Naive B cell (primary cell): ENCODE results near the gene IFT88. TPM values are rescaled to one million over a fixed set of nuclear protein-coding genes. Genes with fewer than 3 reads are reported as not detected.

ENCODE experiments used
- ATAC-seq, 2 donors: fragments of 150-1000 bp; cut with Tn5 transposase; 2 replicates each; pipeline ENCODE4 v1.10.0; 2021; ENCODE audit warnings: low read depth in 2 of 2, mild to moderate bottlenecking in 2 of 2, moderate library complexity in 2 of 2
- DNase-seq: peaks from one replicate; pipeline ENCODE4 v3.0.0; 2022
- H3K27ac Mint-ChIP-seq, 6 donors: one replicate each; pipeline ENCODE4 v1.8.0; 2020 to 2022; ENCODE audit warnings: mild to moderate bottlenecking in 6 of 6, mixed read lengths in 6 of 6, moderate library complexity in 5 of 6, inconsistent platforms in 2 of 6
- H3K27me3 Mint-ChIP-seq, 3 donors: one replicate each; pipeline ENCODE4 v1.8.0; 2021 to 2022; ENCODE audit warnings: mixed read lengths in 3 of 3, mild to moderate bottlenecking in 1 of 3
- H3K36me3 Mint-ChIP-seq, 2 donors: one replicate each; pipeline ENCODE4 v1.8.0; 2020 to 2022; ENCODE audit warnings: mixed read lengths in 2 of 2, inconsistent platforms in 1 of 2, mild to moderate bottlenecking in 1 of 2
- H3K4me1 Mint-ChIP-seq, 3 donors: one replicate each; pipeline ENCODE4 v1.8.0; 2020 to 2022; ENCODE audit warnings: mixed read lengths in 3 of 3, inconsistent platforms in 1 of 3, mild to moderate bottlenecking in 1 of 3, moderate library complexity in 1 of 3
- H3K4me3 Mint-ChIP-seq, 8 donors: one replicate each; pipeline ENCODE4 v1.8.0; 2020 to 2022; ENCODE audit warnings: mild to moderate bottlenecking in 8 of 8, mixed read lengths in 8 of 8, moderate library complexity in 8 of 8, inconsistent platforms in 2 of 8
- H3K9me3 Mint-ChIP-seq, 7 donors: one replicate each; pipeline ENCODE4 v1.8.0; 2020 to 2022; ENCODE audit warnings: mixed read lengths in 7 of 7, mild to moderate bottlenecking in 5 of 7, inconsistent platforms in 2 of 7, moderate library complexity in 1 of 7
- polyA plus RNA-seq, 6 donors: library from polyadenylated mRNA; unstranded; fragments of 300-500 nt; fragmentation: Illumina TruSeq; gene quantifications; one replicate each; pipeline ENCODE4 v1.2.3, GENCODE V29; 2021; ENCODE audit warnings: low read depth in 6 of 6

The IFT88 gene
- polyA plus RNA-seq, 6 donors from 2014 or later = 4.6 to 13.6 (median 10.0) TPM

DNA sequence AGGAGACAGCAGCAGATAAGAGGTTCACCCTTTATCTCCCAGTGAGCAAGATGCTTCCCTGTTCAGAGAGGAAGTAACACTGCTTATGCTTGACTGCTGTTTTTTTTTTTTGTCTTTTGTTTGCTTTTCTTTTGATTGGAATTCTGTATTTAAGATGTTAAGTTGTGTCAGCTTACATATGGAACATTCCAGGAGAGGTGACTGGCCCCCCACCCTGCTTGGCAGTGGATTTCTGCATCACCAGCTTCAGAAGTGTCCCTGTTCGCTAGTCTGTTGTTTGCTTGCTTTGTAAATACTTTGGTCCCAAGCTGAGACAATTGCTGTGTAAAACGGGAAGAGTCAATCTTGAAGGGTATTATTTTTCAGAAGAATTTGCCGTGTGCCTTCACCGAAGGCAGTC lies 43.0 kb downstream of the IFT88 start:
- no peak for ATAC-seq
- H3K27ac Mint-ChIP-seq = no peak overlapping the region
- H3K9me3 Mint-ChIP-seq = no peaks in the 10 kb centered on the region
- H3K4me3 Mint-ChIP-seq = no peak overlapping the region
- no peaks in the 10 kb centered on the region for H3K27me3 Mint-ChIP-seq
- H3K4me1 Mint-ChIP-seq = no peaks in the 10 kb centered on the region
- no peak for DNase-seq
- peaks cover 6 to 7% of the 10 kb centered on the region in 2 donors for H3K36me3 Mint-ChIP-seq

DNA sequence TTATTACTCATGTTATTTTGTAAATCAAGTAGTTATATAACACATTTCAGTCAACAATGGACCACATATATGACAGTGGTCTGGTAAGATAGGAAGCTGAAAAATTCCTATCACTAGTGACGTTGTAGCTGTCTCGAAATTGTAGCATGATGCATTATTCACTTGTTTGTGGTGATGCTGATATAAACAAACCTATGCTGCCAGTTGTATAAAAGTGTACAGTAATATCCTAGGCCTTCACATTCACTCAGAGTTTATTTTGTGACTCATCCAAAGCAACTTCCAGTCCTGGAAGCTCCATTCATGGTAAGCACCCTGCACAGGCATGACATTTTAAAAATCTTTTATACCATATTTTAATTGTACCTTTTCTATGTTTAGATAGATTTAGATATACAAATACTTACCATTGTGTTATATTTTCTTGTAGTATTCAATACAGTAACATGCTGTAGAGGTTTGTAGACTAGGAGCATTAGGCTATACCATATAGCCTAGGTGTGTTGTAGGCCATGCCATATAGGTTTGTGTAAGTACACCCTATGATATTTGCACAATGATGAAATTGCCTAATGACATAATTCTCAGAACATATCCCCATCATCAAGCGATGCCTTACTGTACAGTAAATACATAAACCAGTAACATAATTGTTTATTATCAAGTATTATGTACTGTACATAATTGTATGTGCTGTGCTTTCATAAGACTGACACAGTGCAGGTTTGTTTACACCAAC lies 49.3 kb downstream of the IFT88 start:
- Mint-ChIP-seq H3K27ac (no peak overlapping the region), H3K4me1 (no peaks in the 10 kb centered on the region), H3K27me3 (no peaks in the 10 kb centered on the region), H3K4me3 (no peak overlapping the region), H3K36me3 (peaks cover 0 to 22% of the 10 kb centered on the region in 2 donors), H3K9me3 (no peaks in the 10 kb centered on the region)
- ATAC-seq = no peak
- no peak for DNase-seq

DNA sequence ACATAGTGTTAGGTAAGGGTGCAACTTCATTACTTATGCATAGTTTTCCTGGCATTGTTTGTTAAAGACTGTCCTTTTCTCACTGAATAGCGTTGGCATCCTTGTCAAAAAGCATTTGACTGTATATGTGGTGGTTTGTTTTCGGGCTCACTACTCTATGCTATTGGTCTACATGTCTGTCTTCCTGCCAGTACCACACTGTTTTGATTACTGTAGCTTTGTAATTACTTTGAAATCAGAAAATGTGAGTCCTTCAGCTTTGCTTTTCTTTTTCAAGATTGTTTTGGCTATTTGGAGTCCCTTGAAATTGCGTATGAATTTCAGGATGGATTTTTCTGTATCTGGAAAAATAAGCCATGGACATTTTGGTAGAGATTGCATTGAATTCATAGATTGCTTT lies 56.0 kb downstream of the IFT88 start:
- Mint-ChIP-seq H3K9me3 (peaks cover 0 to 13% (median 3%) of the 10 kb centered on the region in 7 donors), H3K4me1 (no peaks in the 10 kb centered on the region), H3K36me3 (peaks cover 18 to 49% of the 10 kb centered on the region in 2 donors), H3K27me3 (no peaks in the 10 kb centered on the region), H3K27ac (no peak overlapping the region), H3K4me3 (no peak overlapping the region)
- DNase-seq (no peak), ATAC-seq (no peak)

DNA sequence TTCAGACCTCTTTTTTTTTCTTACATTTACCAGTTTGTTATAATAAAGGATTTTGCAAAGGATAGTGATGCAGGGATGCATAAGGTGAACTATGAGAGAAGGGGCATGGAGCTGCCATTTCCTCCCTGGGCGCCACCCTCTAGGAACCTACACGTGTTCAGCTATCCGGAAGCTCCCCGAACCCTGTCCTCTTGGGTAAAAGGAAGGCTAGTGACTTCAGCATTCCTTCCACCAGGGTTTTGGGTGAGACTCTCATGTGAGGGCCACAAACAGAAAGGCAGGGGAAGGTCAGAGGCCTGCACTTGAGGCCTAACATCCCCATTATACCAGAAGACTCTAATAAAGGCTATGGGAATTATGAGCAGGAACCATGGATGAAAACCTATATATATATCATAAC lies 57.3 kb downstream of the IFT88 start:
- peaks cover 18 to 46% of the 10 kb centered on the region in 2 donors for H3K36me3 Mint-ChIP-seq
- H3K27me3 Mint-ChIP-seq = no peaks in the 10 kb centered on the region
- no peaks in the 10 kb centered on the region for H3K4me1 Mint-ChIP-seq
- no peak overlapping the region for H3K4me3 Mint-ChIP-seq
- DNase-seq = no peak
- H3K9me3 Mint-ChIP-seq = peaks cover 0 to 13% (median 3%) of the 10 kb centered on the region in 7 donors
- peak overlapping the region in 1 of 6 donors; percentile 12 for H3K27ac Mint-ChIP-seq
- ATAC-seq = no peak

DNA sequence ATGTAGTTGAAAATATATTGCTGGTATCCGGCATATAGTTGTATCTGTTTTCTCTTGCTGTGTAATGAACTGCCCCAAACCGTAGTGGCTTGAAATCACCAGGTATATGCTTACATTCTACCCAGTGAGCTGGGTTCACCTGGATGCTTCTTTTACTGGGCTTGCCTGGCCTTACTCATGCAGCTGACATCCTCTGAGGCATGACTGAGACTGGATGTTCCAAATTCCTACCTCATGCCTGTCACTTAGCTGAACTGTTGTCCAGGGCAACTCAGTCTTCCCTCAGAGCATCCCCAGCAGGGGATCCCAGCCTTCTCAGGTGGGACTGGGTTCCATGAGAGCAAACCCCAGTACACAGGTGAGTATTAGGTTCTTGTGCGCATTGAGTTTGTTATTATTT lies 66.8 kb downstream of the IFT88 start:
- H3K36me3 Mint-ChIP-seq = peaks cover 10 to 17% of the 10 kb centered on the region in 2 donors

DNA sequence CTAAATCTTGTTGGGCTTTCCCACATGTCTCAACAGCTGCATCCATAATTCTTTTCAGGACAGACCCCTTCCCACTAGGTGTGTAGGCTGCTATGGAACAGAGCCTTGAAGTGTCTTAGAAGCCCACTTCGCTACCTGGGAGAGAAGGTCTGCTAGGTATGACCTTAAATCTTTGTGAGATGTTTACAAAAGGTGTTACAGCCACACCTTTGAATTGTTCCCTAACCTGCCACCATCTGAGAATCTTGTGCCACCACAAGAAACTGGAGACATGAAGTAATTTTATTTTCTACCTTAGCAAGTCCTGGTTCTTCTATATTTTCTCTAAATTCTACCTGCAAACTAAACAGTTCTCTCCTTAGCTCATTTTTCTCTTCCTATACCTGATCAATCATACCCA lies 69.1 kb downstream of the IFT88 start:
- Mint-ChIP-seq H3K27ac (peak overlapping the region in 1 of 6 donors; percentile 73), H3K27me3 (no peaks in the 10 kb centered on the region), H3K36me3 (peaks cover 6 to 14% of the 10 kb centered on the region in 2 donors), H3K4me1 (peaks cover 0 to 6% (median 0%) of the 10 kb centered on the region in 3 donors), H3K9me3 (peaks cover 0 to 2% (median 0%) of the 10 kb centered on the region in 7 donors), H3K4me3 (no peak overlapping the region)
- ATAC-seq = no peak
- no peak for DNase-seq

More for the DNA sequence above, 66.8 kb downstream of the IFT88 start:
- Mint-ChIP-seq H3K27me3 (no peaks in the 10 kb centered on the region), H3K9me3 (peaks cover 0 to 2% (median 0%) of the 10 kb centered on the region in 7 donors), H3K4me1 (peaks cover 0 to 6% (median 0%) of the 10 kb centered on the region in 3 donors), H3K4me3 (no peak overlapping the region), H3K27ac (peak overlapping the region in 1 of 6 donors; percentile 61)
- ATAC-seq (no peak), DNase-seq (no peak)

DNA sequence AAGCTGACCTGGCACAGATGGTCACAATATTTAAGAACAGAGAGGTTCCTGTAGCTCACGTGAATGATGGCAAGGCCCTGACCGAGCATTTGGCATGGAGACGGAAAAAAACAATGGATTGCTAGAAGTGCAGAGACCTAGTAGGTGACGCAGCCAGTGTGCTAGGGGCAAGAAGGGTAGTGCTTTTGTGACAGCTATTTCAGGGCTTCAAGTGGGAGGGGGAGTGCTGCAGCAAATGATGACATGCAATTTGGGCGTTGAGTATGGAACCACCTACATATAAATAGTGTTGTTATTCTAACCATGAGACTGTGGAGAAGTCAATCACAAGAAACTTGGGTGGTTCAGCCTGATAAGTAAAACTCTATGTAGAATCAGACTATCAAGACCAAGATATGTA lies 70.9 kb downstream of the IFT88 start:
- Mint-ChIP-seq H3K4me1 (peaks cover 0 to 6% (median 0%) of the 10 kb centered on the region in 3 donors), H3K4me3 (no peak overlapping the region), H3K27me3 (no peaks in the 10 kb centered on the region), H3K9me3 (peaks cover 0 to 2% (median 0%) of the 10 kb centered on the region in 7 donors), H3K36me3 (peaks cover 0 to 4% of the 10 kb centered on the region in 2 donors), H3K27ac (peak overlapping the region in 1 of 6 donors; percentile 2)
- DNase-seq (no peak), ATAC-seq (no peak)

DNA sequence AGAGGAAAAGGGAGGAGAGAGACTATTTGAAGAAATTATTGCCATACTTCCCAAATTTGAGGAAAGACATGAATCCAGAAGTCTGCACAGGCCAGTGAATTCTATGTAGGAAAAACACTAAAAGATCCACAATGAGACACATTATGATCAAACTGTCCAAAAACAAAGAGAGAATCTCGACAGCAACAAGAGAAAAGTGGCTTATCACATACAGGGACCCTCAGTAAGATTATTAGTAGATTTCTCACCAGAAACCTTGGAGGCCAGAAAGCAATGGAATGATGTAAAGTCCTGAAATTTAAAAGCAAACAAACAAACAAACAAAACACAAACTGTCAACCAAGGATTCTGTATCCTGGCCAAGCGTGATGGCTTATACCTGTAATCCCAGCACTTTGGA lies 80.8 kb downstream of the IFT88 start:
- ATAC-seq (no peak), DNase-seq (no peak)
- no peaks in the 10 kb centered on the region for H3K27me3 Mint-ChIP-seq
- peaks cover 0 to 13% (median 7%) of the 10 kb centered on the region in 7 donors for H3K9me3 Mint-ChIP-seq
- H3K4me3 Mint-ChIP-seq = no peak overlapping the region
- no peaks in the 10 kb centered on the region for H3K4me1 Mint-ChIP-seq
- peak overlapping the region in 1 of 6 donors; percentile 53 for H3K27ac Mint-ChIP-seq
- peaks cover 23 to 35% of the 10 kb centered on the region in 2 donors for H3K36me3 Mint-ChIP-seq

DNA sequence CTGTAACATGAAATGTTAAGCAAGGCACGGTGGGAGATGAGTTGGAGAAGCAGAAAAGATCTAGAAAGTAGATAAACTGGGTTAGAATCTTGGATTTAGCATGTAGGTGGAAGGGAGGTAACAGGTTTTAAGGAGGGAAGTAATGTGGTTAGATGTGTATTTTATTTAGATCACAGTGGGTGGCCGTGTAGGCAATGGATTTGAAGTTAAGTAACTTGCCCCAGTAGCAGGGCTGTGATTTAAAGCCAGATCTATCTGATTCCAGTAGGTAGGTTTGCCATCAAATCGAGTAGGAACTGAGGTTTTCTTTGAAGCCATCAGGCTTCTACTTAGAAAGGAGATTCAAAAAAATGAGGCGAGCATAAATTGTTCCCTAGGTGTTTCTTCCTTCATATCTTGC lies 86.0 kb downstream of the IFT88 start:
- H3K36me3 Mint-ChIP-seq = peaks cover under 1 to 28% of the 10 kb centered on the region in 2 donors

DNA sequence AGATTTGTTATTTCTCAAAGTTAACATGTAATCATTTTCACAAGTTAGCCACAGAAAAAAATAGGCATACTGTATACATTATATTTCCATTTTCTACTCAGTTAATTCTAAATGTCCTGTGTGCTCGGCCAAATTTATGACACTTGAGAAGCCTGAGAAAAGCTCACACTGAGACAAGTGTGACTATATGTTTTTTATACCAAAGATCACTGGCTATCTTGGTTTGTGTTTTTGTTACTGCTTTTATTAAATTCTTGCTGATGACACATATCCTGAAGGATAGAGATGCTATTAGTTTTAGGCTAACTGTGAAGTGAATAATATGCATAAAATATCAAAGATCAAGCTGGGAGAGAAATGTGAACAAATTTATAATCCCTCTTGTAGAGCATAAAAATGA lies 87.2 kb downstream of the IFT88 start:
- DNase-seq = no peak
- ATAC-seq = no peak
- no peaks in the 10 kb centered on the region for H3K27me3 Mint-ChIP-seq
- no peaks in the 10 kb centered on the region for H3K9me3 Mint-ChIP-seq
- no peaks in the 10 kb centered on the region for H3K4me1 Mint-ChIP-seq
- H3K36me3 Mint-ChIP-seq = peaks cover 0 to 19% of the 10 kb centered on the region in 2 donors
- H3K27ac Mint-ChIP-seq = no peak overlapping the region
- no peak overlapping the region for H3K4me3 Mint-ChIP-seq

More for the DNA sequence above, 86.0 kb downstream of the IFT88 start:
- Mint-ChIP-seq H3K27me3 (no peaks in the 10 kb centered on the region), H3K27ac (peak overlapping the region in 3 of 6 donors; percentile 0 to 8 (median 1)), H3K4me1 (no peaks in the 10 kb centered on the region), H3K4me3 (no peak overlapping the region), H3K9me3 (no peaks in the 10 kb centered on the region)
- ATAC-seq (no peak), DNase-seq (no peak)

DNA sequence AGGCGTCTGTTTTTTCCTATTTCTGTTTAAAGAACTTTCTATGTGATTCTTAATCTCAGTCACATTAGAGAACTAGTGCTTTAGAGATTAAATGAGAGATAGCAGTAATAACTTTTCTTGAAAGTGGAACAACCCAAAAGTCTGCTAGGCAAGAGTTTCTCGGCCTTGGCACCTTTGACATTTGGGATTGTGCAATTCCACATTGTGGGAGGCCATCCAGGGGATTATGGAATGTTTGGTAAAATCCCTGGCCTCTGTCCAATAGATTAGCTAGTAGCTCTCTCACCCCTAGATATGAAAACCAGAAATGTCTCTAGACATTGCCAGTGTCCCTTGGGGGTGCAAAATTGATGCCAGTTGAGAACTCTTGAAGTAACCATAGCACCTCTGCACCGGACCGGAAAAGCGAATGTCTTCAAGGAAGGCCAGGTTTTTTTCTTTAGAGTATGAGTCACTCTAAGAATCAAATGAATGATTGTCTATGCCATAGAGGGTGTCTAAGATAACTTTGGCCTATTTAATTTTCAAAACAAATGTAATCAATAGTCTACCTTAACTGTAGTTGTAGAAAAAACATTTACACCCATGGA lies 91.6 kb downstream of the IFT88 start:
- Mint-ChIP-seq H3K27me3 (no peaks in the 10 kb centered on the region), H3K36me3 (peaks cover 8 to 17% of the 10 kb centered on the region in 2 donors), H3K4me1 (no peaks in the 10 kb centered on the region), H3K4me3 (no peak overlapping the region), H3K9me3 (no peaks in the 10 kb centered on the region), H3K27ac (no peak overlapping the region)
- ATAC-seq = no peak
- DNase-seq = no peak

DNA sequence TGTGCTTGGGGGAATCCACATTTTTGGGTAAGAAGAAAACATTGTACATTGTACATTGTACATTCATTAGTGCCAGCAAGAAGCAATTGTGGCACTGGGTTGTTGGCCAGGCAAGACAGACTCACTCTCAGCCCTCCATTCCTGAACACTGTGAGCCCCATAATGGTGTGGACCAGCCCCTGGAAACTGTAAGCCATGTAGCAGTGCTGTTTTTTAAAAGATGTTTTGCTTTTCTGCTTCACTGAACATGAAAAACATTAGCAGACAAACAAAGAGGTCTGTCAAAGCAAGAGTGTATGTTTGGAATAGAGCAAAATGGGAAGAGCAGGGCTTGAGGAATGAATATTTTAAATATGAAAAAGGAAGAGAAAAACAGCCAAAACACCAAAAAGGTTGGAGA lies 97.4 kb downstream of the IFT88 start:
- no peak overlapping the region for H3K27ac Mint-ChIP-seq
- H3K9me3 Mint-ChIP-seq = peaks cover 0 to 2% (median 0%) of the 10 kb centered on the region in 7 donors
- H3K27me3 Mint-ChIP-seq = no peaks in the 10 kb centered on the region
- no peak overlapping the region for H3K4me3 Mint-ChIP-seq
- H3K4me1 Mint-ChIP-seq = no peaks in the 10 kb centered on the region
- no peak for DNase-seq
- no peak for ATAC-seq
- H3K36me3 Mint-ChIP-seq = peaks cover 13 to 20% of the 10 kb centered on the region in 2 donors

DNA sequence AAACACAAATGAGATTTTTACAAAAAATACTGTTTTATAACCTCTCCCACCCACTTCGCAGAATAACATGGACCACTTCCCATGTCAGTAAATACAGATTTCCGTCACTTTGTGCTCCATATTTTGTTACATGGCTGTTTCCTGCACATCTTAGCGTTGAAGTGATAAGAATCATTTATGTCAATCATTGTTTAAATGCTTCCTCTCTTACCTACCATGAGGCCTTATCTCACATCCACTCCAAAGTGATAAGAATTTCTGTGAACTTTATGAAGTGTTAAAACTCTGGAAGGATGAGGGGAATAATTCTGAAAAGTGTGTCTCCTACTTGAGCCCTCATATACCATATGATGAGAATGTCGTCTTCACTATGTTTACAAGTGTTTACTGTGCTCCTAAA lies 100.0 kb downstream of the IFT88 start:
- H3K27me3 Mint-ChIP-seq = no peaks in the 10 kb centered on the region
- no peak overlapping the region for H3K27ac Mint-ChIP-seq
- peaks cover 0 to 2% (median 0%) of the 10 kb centered on the region in 7 donors for H3K9me3 Mint-ChIP-seq
- ATAC-seq (no peak), DNase-seq (no peak)
- no peaks in the 10 kb centered on the region for H3K4me1 Mint-ChIP-seq
- H3K4me3 Mint-ChIP-seq = no peak overlapping the region
- H3K36me3 Mint-ChIP-seq = peaks cover 5 to 31% of the 10 kb centered on the region in 2 donors

DNA sequence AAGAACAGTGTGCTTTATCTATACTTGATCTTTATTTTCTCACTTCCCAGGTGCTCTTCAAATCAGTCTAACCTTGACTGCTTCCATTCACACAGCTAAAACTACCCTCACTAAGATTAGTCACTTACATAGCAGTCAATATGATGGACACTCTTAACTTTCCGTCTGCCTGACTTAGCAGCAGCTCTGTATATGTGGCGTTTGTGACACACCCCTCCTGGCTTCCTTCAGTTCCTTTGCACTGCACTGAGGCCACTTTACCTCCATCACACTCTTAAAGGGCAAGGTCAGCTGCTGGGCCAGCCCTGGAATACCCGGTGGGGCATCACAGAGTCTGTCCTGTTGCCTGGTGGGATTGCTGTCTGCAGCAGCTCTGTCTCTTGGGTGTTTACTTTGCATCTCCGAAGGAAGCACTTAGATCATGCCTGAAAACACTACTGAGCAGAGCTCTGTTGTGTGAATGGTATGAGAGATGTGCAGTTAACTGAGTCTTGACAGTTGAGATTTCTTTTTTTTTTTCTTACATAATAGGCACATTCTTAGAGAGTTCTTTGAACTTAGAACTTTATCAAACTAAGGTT lies 101.0 kb downstream of the IFT88 start:
- no peak overlapping the region for H3K27ac Mint-ChIP-seq
- ATAC-seq = no peak
- H3K9me3 Mint-ChIP-seq = peaks cover 0 to 2% (median 0%) of the 10 kb centered on the region in 7 donors
- no peak for DNase-seq
- H3K27me3 Mint-ChIP-seq = no peaks in the 10 kb centered on the region
- no peak overlapping the region for H3K4me3 Mint-ChIP-seq
- H3K36me3 Mint-ChIP-seq = peaks cover 6 to 36% of the 10 kb centered on the region in 2 donors
- H3K4me1 Mint-ChIP-seq = no peaks in the 10 kb centered on the region
